ENCODE data around the gene PNMA6F.

GRCh38 chrX:153303276-153304262 is 18.0 kb downstream of the PNMA6F start:
- TF ChIP-seq EZH2 (IDR thresholded peaks at IDR 0.05) (no peak), CTCF (IDR thresholded peaks at IDR 0.05 in 2 of 3, conservative IDR thresholded peaks at IDR 0.05 in 1 of 3; ENCODE audit: borderline replicate concordance in 1 of 3, insufficient read depth in 1 of 3, low read depth in 2 of 3, low read length in 2 of 3) (no peak)

All from HCT116 (cell line).